Measurements from ENCODE around the gene PVALEF.

Gene PVALEF

GRCh38 chr17:81171941-81172340, 6.6 kb downstream of the PVALEF start:
- Histone ChIP-seq H3K9ac (ENCODE audit: low read depth in 1 of 2, low read length in 2 of 2) (no peak overlapping the region), H3K27ac (ENCODE audit: low read depth in 2 of 2, low read length in 2 of 2) (no peak overlapping the region), H3K4me1 (ENCODE audit: control insufficient read depth in 2 of 2, insufficient read depth in 2 of 2, low read length in 2 of 2) (no peaks in the 10 kb centered on the region)

GRCh38 chr17:81173052-81173761, 7.9 kb downstream of the PVALEF start:
- H3K4me3 ChIP-seq (ENCODE audit: low read length in 2 of 2) = no peak overlapping the region
- no peaks in the 10 kb centered on the region for H3K27me3 ChIP-seq (ENCODE audit: control insufficient read depth in 2 of 2, insufficient read depth in 2 of 2, low read length in 2 of 2)
- no peaks in the 10 kb centered on the region for H3K9me3 ChIP-seq (ENCODE audit: control insufficient read depth in 2 of 2, low read length in 2 of 2)
- H3K27ac ChIP-seq (ENCODE audit: low read depth in 2 of 2, low read length in 2 of 2) = no peak overlapping the region
- H3K9ac ChIP-seq (ENCODE audit: low read depth in 1 of 2, low read length in 2 of 2) = no peak overlapping the region
- no peaks in the 10 kb centered on the region for H3K4me1 ChIP-seq (ENCODE audit: control insufficient read depth in 2 of 2, insufficient read depth in 2 of 2, low read length in 2 of 2)
- no peaks in the 10 kb centered on the region for H3K36me3 ChIP-seq (ENCODE audit: control insufficient read depth in 2 of 2, insufficient read depth in 2 of 2, low read length in 2 of 2)

More at GRCh38 chr17:81171941-81172340, 6.6 kb downstream of the PVALEF start:
- H3K36me3 ChIP-seq (ENCODE audit: control insufficient read depth in 2 of 2, insufficient read depth in 2 of 2, low read length in 2 of 2) = no peaks in the 10 kb centered on the region
- peaks cover 0 to 4% of the 10 kb centered on the region in 2 donors for H3K27me3 ChIP-seq (ENCODE audit: control insufficient read depth in 2 of 2, insufficient read depth in 2 of 2, low read length in 2 of 2)
- H3K9me3 ChIP-seq (ENCODE audit: control insufficient read depth in 2 of 2, low read length in 2 of 2) = no peaks in the 10 kb centered on the region
- H3K4me3 ChIP-seq (ENCODE audit: low read length in 2 of 2) = no peak overlapping the region

- Histone ChIP-seq H3K4me1 (ENCODE audit: control insufficient read depth in 2 of 2, insufficient read depth in 2 of 2, low read length in 2 of 2) (no peaks in the 10 kb centered on the region), H3K27me3 (ENCODE audit: control insufficient read depth in 2 of 2, insufficient read depth in 2 of 2, low read length in 2 of 2) (no peaks in the 10 kb centered on the region), H3K36me3 (ENCODE audit: control insufficient read depth in 2 of 2, insufficient read depth in 2 of 2, low read length in 2 of 2) (no peaks in the 10 kb centered on the region)
These were observed 8.5 kb downstream of the PVALEF start for GRCh38 chr17:81173762-81174155.

GRCh38 chr17:81176666-81177065, 11.4 kb downstream of the PVALEF start:
- no peaks in the 10 kb centered on the region for H3K36me3 ChIP-seq (ENCODE audit: control insufficient read depth in 2 of 2, insufficient read depth in 2 of 2, low read length in 2 of 2)
- H3K4me1 ChIP-seq (ENCODE audit: control insufficient read depth in 2 of 2, insufficient read depth in 2 of 2, low read length in 2 of 2) = no peaks in the 10 kb centered on the region
- H3K27me3 ChIP-seq (ENCODE audit: control insufficient read depth in 2 of 2, insufficient read depth in 2 of 2, low read length in 2 of 2) = no peaks in the 10 kb centered on the region
- no peak overlapping the region for H3K4me3 ChIP-seq (ENCODE audit: low read length in 2 of 2)
- no peaks in the 10 kb centered on the region for H3K9me3 ChIP-seq (ENCODE audit: control insufficient read depth in 2 of 2, low read length in 2 of 2)
- H3K27ac ChIP-seq (ENCODE audit: low read depth in 2 of 2, low read length in 2 of 2) = no peak overlapping the region
- no peak overlapping the region for H3K9ac ChIP-seq (ENCODE audit: low read depth in 1 of 2, low read length in 2 of 2)

More at GRCh38 chr17:81173762-81174155, 8.5 kb downstream of the PVALEF start:
- Histone ChIP-seq H3K9ac (ENCODE audit: low read depth in 1 of 2, low read length in 2 of 2) (no peak overlapping the region), H3K9me3 (ENCODE audit: control insufficient read depth in 2 of 2, low read length in 2 of 2) (no peaks in the 10 kb centered on the region), H3K4me3 (ENCODE audit: low read length in 2 of 2) (no peak overlapping the region), H3K27ac (ENCODE audit: low read depth in 2 of 2, low read length in 2 of 2) (no peak overlapping the region)

- H3K27ac ChIP-seq (ENCODE audit: low read depth in 2 of 2, low read length in 2 of 2) = no peak overlapping the region
- no peaks in the 10 kb centered on the region for H3K36me3 ChIP-seq (ENCODE audit: control insufficient read depth in 2 of 2, insufficient read depth in 2 of 2, low read length in 2 of 2)
- H3K4me3 ChIP-seq (ENCODE audit: low read length in 2 of 2) = no peak overlapping the region
- no peaks in the 10 kb centered on the region for H3K4me1 ChIP-seq (ENCODE audit: control insufficient read depth in 2 of 2, insufficient read depth in 2 of 2, low read length in 2 of 2)
- no peak overlapping the region for H3K9ac ChIP-seq (ENCODE audit: low read depth in 1 of 2, low read length in 2 of 2)
- H3K9me3 ChIP-seq (ENCODE audit: control insufficient read depth in 2 of 2, low read length in 2 of 2) = no peaks in the 10 kb centered on the region
- no peaks in the 10 kb centered on the region for H3K27me3 ChIP-seq (ENCODE audit: control insufficient read depth in 2 of 2, insufficient read depth in 2 of 2, low read length in 2 of 2)
These were observed 13.1 kb downstream of the PVALEF start for GRCh38 chr17:81178136-81179091.

GRCh38 chr17:81179220-81179619, 13.9 kb downstream of the PVALEF start:
- H3K4me3 ChIP-seq (ENCODE audit: low read length in 2 of 2) = no peak overlapping the region
- H3K27me3 ChIP-seq (ENCODE audit: control insufficient read depth in 2 of 2, insufficient read depth in 2 of 2, low read length in 2 of 2) = peaks cover 0 to 4% of the 10 kb centered on the region in 2 donors
- no peaks in the 10 kb centered on the region for H3K36me3 ChIP-seq (ENCODE audit: control insufficient read depth in 2 of 2, insufficient read depth in 2 of 2, low read length in 2 of 2)
- H3K27ac ChIP-seq (ENCODE audit: low read depth in 2 of 2, low read length in 2 of 2) = no peak overlapping the region
- no peak overlapping the region for H3K9ac ChIP-seq (ENCODE audit: low read depth in 1 of 2, low read length in 2 of 2)
- H3K9me3 ChIP-seq (ENCODE audit: control insufficient read depth in 2 of 2, low read length in 2 of 2) = no peaks in the 10 kb centered on the region
- H3K4me1 ChIP-seq (ENCODE audit: control insufficient read depth in 2 of 2, insufficient read depth in 2 of 2, low read length in 2 of 2) = no peaks in the 10 kb centered on the region

GRCh38 chr17:81179861-81180260, 14.6 kb downstream of the PVALEF start:
- H3K4me1 ChIP-seq (ENCODE audit: control insufficient read depth in 2 of 2, insufficient read depth in 2 of 2, low read length in 2 of 2) = no peaks in the 10 kb centered on the region
- H3K4me3 ChIP-seq (ENCODE audit: low read length in 2 of 2) = no peak overlapping the region
- H3K9ac ChIP-seq (ENCODE audit: low read depth in 1 of 2, low read length in 2 of 2) = no peak overlapping the region
- no peaks in the 10 kb centered on the region for H3K9me3 ChIP-seq (ENCODE audit: control insufficient read depth in 2 of 2, low read length in 2 of 2)
- H3K27me3 ChIP-seq (ENCODE audit: control insufficient read depth in 2 of 2, insufficient read depth in 2 of 2, low read length in 2 of 2) = peaks cover 0 to 4% of the 10 kb centered on the region in 2 donors
- H3K27ac ChIP-seq (ENCODE audit: low read depth in 2 of 2, low read length in 2 of 2) = no peak overlapping the region
- no peaks in the 10 kb centered on the region for H3K36me3 ChIP-seq (ENCODE audit: control insufficient read depth in 2 of 2, insufficient read depth in 2 of 2, low read length in 2 of 2)

GRCh38 chr17:81180836-81181810, 15.8 kb downstream of the PVALEF start:
- Histone ChIP-seq H3K27ac (ENCODE audit: low read depth in 2 of 2, low read length in 2 of 2) (no peak overlapping the region), H3K4me1 (ENCODE audit: control insufficient read depth in 2 of 2, insufficient read depth in 2 of 2, low read length in 2 of 2) (no peaks in the 10 kb centered on the region), H3K27me3 (ENCODE audit: control insufficient read depth in 2 of 2, insufficient read depth in 2 of 2, low read length in 2 of 2) (peaks cover 0 to 4% of the 10 kb centered on the region in 2 donors), H3K4me3 (ENCODE audit: low read length in 2 of 2) (no peak overlapping the region), H3K9me3 (ENCODE audit: control insufficient read depth in 2 of 2, low read length in 2 of 2) (no peaks in the 10 kb centered on the region), H3K36me3 (ENCODE audit: control insufficient read depth in 2 of 2, insufficient read depth in 2 of 2, low read length in 2 of 2) (no peaks in the 10 kb centered on the region), H3K9ac (ENCODE audit: low read depth in 1 of 2, low read length in 2 of 2) (no peak overlapping the region)

GRCh38 chr17:81181811-81182185, 16.5 kb downstream of the PVALEF start:
- no peaks in the 10 kb centered on the region for H3K36me3 ChIP-seq (ENCODE audit: control insufficient read depth in 2 of 2, insufficient read depth in 2 of 2, low read length in 2 of 2)
- H3K27ac ChIP-seq (ENCODE audit: low read depth in 2 of 2, low read length in 2 of 2) = no peak overlapping the region
- H3K4me3 ChIP-seq (ENCODE audit: low read length in 2 of 2) = no peak overlapping the region
- peaks cover 0 to 4% of the 10 kb centered on the region in 2 donors for H3K27me3 ChIP-seq (ENCODE audit: control insufficient read depth in 2 of 2, insufficient read depth in 2 of 2, low read length in 2 of 2)
- no peaks in the 10 kb centered on the region for H3K4me1 ChIP-seq (ENCODE audit: control insufficient read depth in 2 of 2, insufficient read depth in 2 of 2, low read length in 2 of 2)
- no peak overlapping the region for H3K9ac ChIP-seq (ENCODE audit: low read depth in 1 of 2, low read length in 2 of 2)
- H3K9me3 ChIP-seq (ENCODE audit: control insufficient read depth in 2 of 2, low read length in 2 of 2) = no peaks in the 10 kb centered on the region
